ENCODE data around the gene CCDC70. TPM values are rescaled to one million over a fixed set of nuclear protein-coding genes. Genes with fewer than 3 reads are reported as not detected.
A peak's percentile ranks its signal among the peaks of the same experiment; 100 is the strongest.
"Not testable (repeated sequence)": the region's sequence is repeated elsewhere in the genome, so short reads cannot be mapped to it uniquely, and the experiment has no call there.

The CCDC70 gene
- total RNA-seq = not detected in 2 replicates

GRCh38 chr13:51861723-51862300 lies at the start of gene CCDC70:
Gene CCDC70 (plus strand): TSS chr13:51861969. CDS start chr13:51865412, 3,443 bp downstream.
- peak in 1 of 2 donors; percentile 60 for DNase-seq (ENCODE audit: low read depth in 2 of 2)

GRCh38 chr13:51814071-51814470 lies 47.7 kb upstream of the CCDC70 start:
- DNase-seq (ENCODE audit: low read depth in 2 of 2) = no peak

- DNase-seq (ENCODE audit: low read depth in 2 of 2) = peak; percentile 35 to 57
Measured at GRCh38 chr13:51814825-51815650, 46.7 kb upstream of the CCDC70 start.

GRCh38 chr13:51815848-51816247 lies 45.9 kb upstream of the CCDC70 start:
- no peak for DNase-seq (ENCODE audit: low read depth in 2 of 2)

GRCh38 chr13:51816604-51817249 lies 45.0 kb upstream of the CCDC70 start:
- no peak for DNase-seq (ENCODE audit: low read depth in 2 of 2)

- no peak for DNase-seq (ENCODE audit: low read depth in 2 of 2)
Measured at GRCh38 chr13:51817717-51818116, 44.1 kb upstream of the CCDC70 start.

GRCh38 chr13:51818276-51818675 lies 43.5 kb upstream of the CCDC70 start:
- DNase-seq (ENCODE audit: low read depth in 2 of 2) = no peak

GRCh38 chr13:51818781-51819511 lies 42.8 kb upstream of the CCDC70 start:
- no peak for DNase-seq (ENCODE audit: low read depth in 2 of 2)

- DNase-seq (ENCODE audit: low read depth in 2 of 2) = no peak
Measured at GRCh38 chr13:51819544-51819943, 42.2 kb upstream of the CCDC70 start.

- no peak for DNase-seq (ENCODE audit: low read depth in 2 of 2)
Measured at GRCh38 chr13:51820016-51820597, 41.7 kb upstream of the CCDC70 start.

GRCh38 chr13:51821606-51822005 lies 40.2 kb upstream of the CCDC70 start:
- no peak for DNase-seq (ENCODE audit: low read depth in 2 of 2)

GRCh38 chr13:51822106-51822815 lies 39.5 kb upstream of the CCDC70 start:
- no peak for DNase-seq (ENCODE audit: low read depth in 2 of 2)

- no peak for DNase-seq (ENCODE audit: low read depth in 2 of 2)
Measured at GRCh38 chr13:51823359-51823758, 38.4 kb upstream of the CCDC70 start.

- no peak for DNase-seq (ENCODE audit: low read depth in 2 of 2)
Measured at GRCh38 chr13:51823863-51824262, 37.9 kb upstream of the CCDC70 start.

GRCh38 chr13:51824712-51825111 lies 37.1 kb upstream of the CCDC70 start:
- DNase-seq (ENCODE audit: low read depth in 2 of 2) = not testable (repeated sequence)

- DNase-seq (ENCODE audit: low read depth in 2 of 2) = no peak
Measured at GRCh38 chr13:51825165-51825592, 36.6 kb upstream of the CCDC70 start.

- no peak for DNase-seq (ENCODE audit: low read depth in 2 of 2)
Measured at GRCh38 chr13:51825681-51826254, 36.0 kb upstream of the CCDC70 start.

- DNase-seq (ENCODE audit: low read depth in 2 of 2) = no peak
Measured at GRCh38 chr13:51826606-51827005, 35.2 kb upstream of the CCDC70 start.

GRCh38 chr13:51827254-51827653 lies 34.5 kb upstream of the CCDC70 start:
- DNase-seq (ENCODE audit: low read depth in 2 of 2) = no peak
